Measurements from ENCODE around the gene CARMIL3.

Gene CARMIL3

DNA sequence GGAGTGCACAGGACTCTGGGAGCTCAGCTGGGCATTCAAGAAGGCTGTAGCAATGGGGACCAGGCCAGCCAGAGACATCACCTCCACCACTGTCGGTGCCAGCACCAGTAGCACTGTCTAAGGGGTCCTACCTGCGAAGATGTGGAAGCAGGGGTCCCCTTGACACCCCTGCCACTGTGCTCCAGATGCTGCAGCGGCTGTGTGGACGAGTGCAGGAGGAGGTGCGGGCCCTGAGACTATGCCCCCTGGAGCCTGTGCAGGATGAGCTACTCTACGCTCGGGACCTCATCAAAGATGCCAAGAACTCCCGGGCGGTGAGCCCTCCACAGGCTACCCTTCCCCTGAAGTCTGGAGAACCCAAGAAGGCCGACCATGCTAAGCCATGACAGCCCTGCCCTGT, 8.6 kb downstream of the CARMIL3 start:
- ATAC-seq = no peak
- TF ChIP-seq, protein P1, sequence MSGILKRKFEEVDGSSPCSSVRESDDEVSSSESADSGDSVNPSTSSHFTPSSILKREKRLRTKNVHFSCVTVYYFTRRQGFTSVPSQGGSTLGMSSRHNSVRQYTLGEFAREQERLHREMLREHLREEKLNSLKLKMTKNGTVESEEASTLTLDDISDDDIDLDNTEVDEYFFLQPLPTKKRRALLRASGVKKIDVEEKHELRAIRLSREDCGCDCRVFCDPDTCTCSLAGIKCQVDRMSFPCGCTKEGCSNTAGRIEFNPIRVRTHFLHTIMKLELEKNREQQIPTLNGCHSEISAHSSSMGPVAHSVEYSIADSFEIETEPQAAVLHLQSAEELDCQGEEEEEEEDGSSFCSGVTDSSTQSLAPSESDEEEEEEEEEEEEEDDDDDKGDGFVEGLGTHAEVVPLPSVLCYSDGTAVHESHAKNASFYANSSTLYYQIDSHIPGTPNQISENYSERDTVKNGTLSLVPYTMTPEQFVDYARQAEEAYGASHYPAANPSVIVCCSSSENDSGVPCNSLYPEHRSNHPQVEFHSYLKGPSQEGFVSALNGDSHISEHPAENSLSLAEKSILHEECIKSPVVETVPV (CRISPR knock-in tag; IDR thresholded peaks at IDR 0.05) = no peak
- TF ChIP-seq, protein P2, sequence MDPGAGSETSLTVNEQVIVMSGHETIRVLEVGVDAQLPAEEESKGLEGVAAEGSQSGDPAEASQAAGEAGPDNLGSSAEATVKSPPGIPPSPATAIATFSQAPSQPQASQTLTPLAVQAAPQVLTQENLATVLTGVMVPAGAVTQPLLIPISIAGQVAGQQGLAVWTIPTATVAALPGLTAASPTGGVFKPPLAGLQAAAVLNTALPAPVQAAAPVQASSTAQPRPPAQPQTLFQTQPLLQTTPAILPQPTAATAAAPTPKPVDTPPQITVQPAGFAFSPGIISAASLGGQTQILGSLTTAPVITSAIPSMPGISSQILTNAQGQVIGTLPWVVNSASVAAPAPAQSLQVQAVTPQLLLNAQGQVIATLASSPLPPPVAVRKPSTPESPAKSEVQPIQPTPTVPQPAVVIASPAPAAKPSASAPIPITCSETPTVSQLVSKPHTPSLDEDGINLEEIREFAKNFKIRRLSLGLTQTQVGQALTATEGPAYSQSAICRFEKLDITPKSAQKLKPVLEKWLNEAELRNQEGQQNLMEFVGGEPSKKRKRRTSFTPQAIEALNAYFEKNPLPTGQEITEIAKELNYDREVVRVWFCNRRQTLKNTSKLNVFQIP (CRISPR knock-in tag; IDR thresholded peaks at IDR 0.05; ENCODE audit: borderline replicate concordance, low read depth) = no peak
- no peak for TF ChIP-seq ZNF565 (CRISPR knock-in tag; conservative IDR thresholded peaks at IDR 0.05; ENCODE audit: low read depth)
- no peak for TF ChIP-seq CSDC2 (CRISPR knock-in tag; IDR thresholded peaks at IDR 0.05)
- TF ChIP-seq TCF4 (CRISPR knock-in tag; IDR thresholded peaks at IDR 0.05; ENCODE audit: borderline replicate concordance) = no peak
- no peak for TF ChIP-seq PPARA (CRISPR knock-in tag; IDR thresholded peaks at IDR 0.05; ENCODE audit: borderline replicate concordance)
- no peak for TF ChIP-seq ZFP30 (CRISPR knock-in tag; IDR thresholded peaks at IDR 0.05)
- no peak for TF ChIP-seq TOX (CRISPR knock-in tag; IDR thresholded peaks at IDR 0.05; ENCODE audit: borderline replicate concordance)
- TF ChIP-seq GLIS3 (CRISPR knock-in tag; IDR thresholded peaks at IDR 0.05) = no peak
- TF ChIP-seq RARB (CRISPR knock-in tag; IDR thresholded peaks at IDR 0.05) = no peak
- TF ChIP-seq ZNF70 (CRISPR knock-in tag; IDR thresholded peaks at IDR 0.05) = no peak
- no peak for TF ChIP-seq SNAI2 (CRISPR knock-in tag; IDR thresholded peaks at IDR 0.05)
- TF ChIP-seq, protein P3, sequence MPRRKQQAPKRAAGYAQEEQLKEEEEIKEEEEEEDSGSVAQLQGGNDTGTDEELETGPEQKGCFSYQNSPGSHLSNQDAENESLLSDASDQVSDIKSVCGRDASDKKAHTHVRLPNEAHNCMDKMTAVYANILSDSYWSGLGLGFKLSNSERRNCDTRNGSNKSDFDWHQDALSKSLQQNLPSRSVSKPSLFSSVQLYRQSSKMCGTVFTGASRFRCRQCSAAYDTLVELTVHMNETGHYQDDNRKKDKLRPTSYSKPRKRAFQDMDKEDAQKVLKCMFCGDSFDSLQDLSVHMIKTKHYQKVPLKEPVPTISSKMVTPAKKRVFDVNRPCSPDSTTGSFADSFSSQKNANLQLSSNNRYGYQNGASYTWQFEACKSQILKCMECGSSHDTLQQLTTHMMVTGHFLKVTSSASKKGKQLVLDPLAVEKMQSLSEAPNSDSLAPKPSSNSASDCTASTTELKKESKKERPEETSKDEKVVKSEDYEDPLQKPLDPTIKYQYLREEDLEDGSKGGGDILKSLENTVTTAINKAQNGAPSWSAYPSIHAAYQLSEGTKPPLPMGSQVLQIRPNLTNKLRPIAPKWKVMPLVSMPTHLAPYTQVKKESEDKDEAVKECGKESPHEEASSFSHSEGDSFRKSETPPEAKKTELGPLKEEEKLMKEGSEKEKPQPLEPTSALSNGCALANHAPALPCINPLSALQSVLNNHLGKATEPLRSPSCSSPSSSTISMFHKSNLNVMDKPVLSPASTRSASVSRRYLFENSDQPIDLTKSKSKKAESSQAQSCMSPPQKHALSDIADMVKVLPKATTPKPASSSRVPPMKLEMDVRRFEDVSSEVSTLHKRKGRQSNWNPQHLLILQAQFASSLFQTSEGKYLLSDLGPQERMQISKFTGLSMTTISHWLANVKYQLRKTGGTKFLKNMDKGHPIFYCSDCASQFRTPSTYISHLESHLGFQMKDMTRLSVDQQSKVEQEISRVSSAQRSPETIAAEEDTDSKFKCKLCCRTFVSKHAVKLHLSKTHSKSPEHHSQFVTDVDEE (CRISPR knock-in tag; IDR thresholded peaks at IDR 0.05) = no peak
- no peak for TF ChIP-seq ESRRG (CRISPR knock-in tag; IDR thresholded peaks at IDR 0.05)
- TF ChIP-seq ZNF8 (CRISPR knock-in tag; IDR thresholded peaks at IDR 0.05) = no peak
- no peak for TF ChIP-seq ISL1 (CRISPR knock-in tag; IDR thresholded peaks at IDR 0.05)
- TF ChIP-seq, protein P4, sequence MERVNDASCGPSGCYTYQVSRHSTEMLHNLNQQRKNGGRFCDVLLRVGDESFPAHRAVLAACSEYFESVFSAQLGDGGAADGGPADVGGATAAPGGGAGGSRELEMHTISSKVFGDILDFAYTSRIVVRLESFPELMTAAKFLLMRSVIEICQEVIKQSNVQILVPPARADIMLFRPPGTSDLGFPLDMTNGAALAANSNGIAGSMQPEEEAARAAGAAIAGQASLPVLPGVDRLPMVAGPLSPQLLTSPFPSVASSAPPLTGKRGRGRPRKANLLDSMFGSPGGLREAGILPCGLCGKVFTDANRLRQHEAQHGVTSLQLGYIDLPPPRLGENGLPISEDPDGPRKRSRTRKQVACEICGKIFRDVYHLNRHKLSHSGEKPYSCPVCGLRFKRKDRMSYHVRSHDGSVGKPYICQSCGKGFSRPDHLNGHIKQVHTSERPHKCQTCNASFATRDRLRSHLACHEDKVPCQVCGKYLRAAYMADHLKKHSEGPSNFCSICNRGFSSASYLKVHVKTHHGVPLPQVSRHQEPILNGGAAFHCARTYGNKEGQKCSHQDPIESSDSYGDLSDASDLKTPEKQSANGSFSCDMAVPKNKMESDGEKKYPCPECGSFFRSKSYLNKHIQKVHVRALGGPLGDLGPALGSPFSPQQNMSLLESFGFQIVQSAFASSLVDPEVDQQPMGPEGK (CRISPR knock-in tag; IDR thresholded peaks at IDR 0.05; ENCODE audit: borderline replicate concordance) = no peak
- no peak for TF ChIP-seq ZFP3 (CRISPR knock-in tag; IDR thresholded peaks at IDR 0.05)
- no peak for TF ChIP-seq ARNTL (CRISPR knock-in tag; IDR thresholded peaks at IDR 0.05; ENCODE audit: borderline replicate concordance, low read depth)
- TF ChIP-seq, protein P5, sequence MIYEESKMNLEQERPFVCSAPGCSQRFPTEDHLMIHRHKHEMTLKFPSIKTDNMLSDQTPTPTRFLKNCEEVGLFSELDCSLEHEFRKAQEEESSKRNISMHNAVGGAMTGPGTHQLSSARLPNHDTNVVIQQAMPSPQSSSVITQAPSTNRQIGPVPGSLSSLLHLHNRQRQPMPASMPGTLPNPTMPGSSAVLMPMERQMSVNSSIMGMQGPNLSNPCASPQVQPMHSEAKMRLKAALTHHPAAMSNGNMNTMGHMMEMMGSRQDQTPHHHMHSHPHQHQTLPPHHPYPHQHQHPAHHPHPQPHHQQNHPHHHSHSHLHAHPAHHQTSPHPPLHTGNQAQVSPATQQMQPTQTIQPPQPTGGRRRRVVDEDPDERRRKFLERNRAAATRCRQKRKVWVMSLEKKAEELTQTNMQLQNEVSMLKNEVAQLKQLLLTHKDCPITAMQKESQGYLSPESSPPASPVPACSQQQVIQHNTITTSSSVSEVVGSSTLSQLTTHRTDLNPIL (CRISPR knock-in tag; IDR thresholded peaks at IDR 0.05; ENCODE audit: low read depth) = no peak

DNA sequence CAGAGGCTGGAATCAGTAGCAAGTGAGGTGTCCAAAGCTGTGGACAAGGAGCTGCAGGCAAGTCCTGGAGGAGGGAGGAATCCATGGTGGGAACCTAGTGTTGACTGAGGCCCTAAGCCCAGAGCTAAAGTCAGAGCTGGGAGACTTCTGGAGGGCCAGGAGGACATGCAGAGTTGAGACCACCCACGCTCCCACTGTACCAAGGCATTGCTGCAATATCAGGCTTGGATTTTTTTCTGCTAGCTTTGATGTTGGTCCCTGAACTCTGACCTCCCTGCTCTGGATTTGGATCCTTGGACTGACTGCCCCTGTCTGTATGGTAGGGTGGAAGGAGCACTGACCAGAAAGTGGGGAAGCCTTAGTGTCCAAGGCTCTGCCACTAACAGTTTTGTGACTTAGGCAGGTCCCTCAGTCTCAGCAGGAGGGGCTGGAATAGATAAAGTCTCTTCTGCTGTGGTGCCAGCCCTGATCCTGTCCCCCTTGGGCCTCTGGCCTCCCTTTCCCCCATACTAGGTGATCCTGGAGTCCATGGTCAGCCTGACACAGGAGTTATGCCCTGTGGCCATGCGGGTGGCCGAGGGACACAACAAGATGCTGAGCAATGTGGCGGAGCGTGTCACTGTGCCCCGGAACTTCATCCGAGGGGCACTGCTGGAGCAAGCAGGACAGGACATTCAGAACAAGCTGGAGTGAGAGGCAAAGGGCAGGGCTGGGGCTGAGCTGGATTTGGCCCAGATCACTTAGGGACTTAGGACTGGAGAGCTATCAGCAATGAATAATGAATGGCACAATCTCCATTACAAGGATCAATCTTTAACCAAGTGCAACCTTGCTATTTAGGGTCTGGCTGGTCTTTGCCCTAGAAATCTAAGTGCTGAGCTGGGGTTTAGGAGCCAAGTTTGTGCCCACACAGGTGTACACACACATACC, 9.4 kb downstream of the CARMIL3 start:
- ATAC-seq = no peak
- no peak for TF ChIP-seq CSDC2 (CRISPR knock-in tag; IDR thresholded peaks at IDR 0.05)
- TF ChIP-seq SNAI2 (CRISPR knock-in tag; IDR thresholded peaks at IDR 0.05) = no peak
- TF ChIP-seq PPARA (CRISPR knock-in tag; IDR thresholded peaks at IDR 0.05; ENCODE audit: borderline replicate concordance) = no peak
- no peak for TF ChIP-seq RARB (CRISPR knock-in tag; IDR thresholded peaks at IDR 0.05)
- no peak for TF ChIP-seq ZFP3 (CRISPR knock-in tag; IDR thresholded peaks at IDR 0.05)
- TF ChIP-seq, protein P4 (CRISPR knock-in tag; IDR thresholded peaks at IDR 0.05; ENCODE audit: borderline replicate concordance) = no peak
- TF ChIP-seq, protein P3 (CRISPR knock-in tag; IDR thresholded peaks at IDR 0.05) = no peak
- no peak for TF ChIP-seq TCF4 (CRISPR knock-in tag; IDR thresholded peaks at IDR 0.05; ENCODE audit: borderline replicate concordance)
- no peak for TF ChIP-seq ZNF565 (CRISPR knock-in tag; conservative IDR thresholded peaks at IDR 0.05; ENCODE audit: low read depth)
- no peak for TF ChIP-seq ARNTL (CRISPR knock-in tag; IDR thresholded peaks at IDR 0.05; ENCODE audit: borderline replicate concordance, low read depth)
- TF ChIP-seq, protein P1 (CRISPR knock-in tag; IDR thresholded peaks at IDR 0.05) = no peak
- TF ChIP-seq ISL1 (CRISPR knock-in tag; IDR thresholded peaks at IDR 0.05) = no peak

Measured in SK-N-SH treated with all-trans-retinoic acid at 6 μM for 48 hours (cell line).